ENCODE measurements around the gene CELA1.

- no peak for TF ChIP-seq EZH2 (IDR thresholded peaks at IDR 0.05; ENCODE audit: insufficient read depth, poor library complexity, severe bottlenecking)
- TF ChIP-seq EZH2phosphoT487 (IDR thresholded peaks at IDR 0.05; ENCODE audit: insufficient read depth, low read depth), result no peak
Observed at GRCh38 chr12:51321882-51322281, 24.6 kb downstream of the CELA1 start.
